HepG2 (cell line): ENCODE data around the gene MPG. TPM values are rescaled to one million over a fixed set of nuclear protein-coding genes. Genes with fewer than 3 reads are reported as not detected.
A peak's percentile ranks its signal among the peaks of the same experiment; 100 is the strongest.

Experiments used
- GABPA ChIP-seq, 2 experiments: IDR thresholded peaks; 2 replicates each; pipeline ENCODE4 v1.6.1; 2011 to 2016; ENCODE audit warnings: low read depth in 2 of 2, low read length in 1 of 2, missing biosample characterization in 1 of 2, missing genetic modification characterization in 1 of 2
- IKZF5 ChIP-seq: IDR thresholded peaks from 2 replicates; pipeline ENCODE4 v1.6.1; 2018; ENCODE audit warnings: missing genetic modification reagents, mild to moderate bottlenecking, missing compliant biosample characterization
- NPAS2 ChIP-seq: sonication (generic); formaldehyde crosslinking; IDR thresholded peaks from 2 replicates; pipeline ENCODE4 v1.8.0; 2022; ENCODE audit warnings: mild to moderate bottlenecking, missing genetic modification reagents, borderline replicate concordance
- NR3C1 ChIP-seq: sonication (generic); formaldehyde crosslinking; IDR thresholded peaks from 2 replicates; pipeline ENCODE4 v1.4.0; 2020; ENCODE audit warnings: missing genetic modification reagents
- POGK ChIP-seq: sonication (generic); formaldehyde crosslinking; conservative IDR thresholded peaks from 2 replicates; pipeline ENCODE4 v1.8.0; 2022; ENCODE audit warnings: mild to moderate bottlenecking, moderate library complexity, missing genetic modification reagents
- ZNF501 ChIP-seq: sonication (generic); formaldehyde crosslinking; IDR thresholded peaks from 2 replicates; pipeline ENCODE4 v1.5.1; 2020; ENCODE audit warnings: mild to moderate bottlenecking, moderate library complexity, missing genetic modification reagents
- ZNF644 ChIP-seq: IDR thresholded peaks from 2 replicates; pipeline ENCODE4 v1.6.1; 2016; ENCODE audit warnings: low read depth
- polyA plus RNA-seq, 8 experiments: library from polyadenylated mRNA; depleted of rRNA in 3 of 8; stranded (reverse) in 7 of 8; unstranded in 1 of 8; fragments of >200 nt; fragmentation: Illumina TruSeq in 4 of 8; extraction: Trizol in 4 of 8; gene quantifications; 2 replicates each; pipeline versions ENCODE4 v1.2.1 to v1.2.3, GENCODE V29; 2011 to 2016; ENCODE audit warnings: low read depth in 4 of 8, missing spikeins in 1 of 8, mixed read lengths in 1 of 8; ENCODE audit not compliant: insufficient read depth in 1 of 8
- total RNA-seq, 5 experiments: library from RNA; depleted of rRNA; stranded (reverse); fragments of >200 nt; fragmentation: Illumina TruSeq; extraction: Trizol; gene quantifications; 2 replicates each; pipeline ENCODE4 v1.2.3, GENCODE V29; 2016; ENCODE audit warnings: low read depth in 1 of 5
- TF ChIP-seq, protein P1 (sequence below): sonication (generic); formaldehyde crosslinking; IDR thresholded peaks from 2 replicates; pipeline ENCODE4 v1.4.0; 2020; ENCODE audit warnings: missing genetic modification reagents
- TF ChIP-seq, protein P2 (sequence below): sonication (generic); formaldehyde crosslinking; IDR thresholded peaks from 2 replicates; pipeline ENCODE4 v1.5.0; 2020; ENCODE audit warnings: mild to moderate bottlenecking, missing genetic modification reagents
- TF ChIP-seq, protein P3 (sequence below): sonication (generic); formaldehyde crosslinking; conservative IDR thresholded peaks from 2 replicates; pipeline ENCODE4 v1.8.0; 2022; ENCODE audit warnings: missing genetic modification reagents

The MPG gene
- total and polyA plus RNA-seq, 2 of the 13 experiments (the other 11 are each of a cell fraction or from before 2014, with no cell fraction given): 59.1 to 62.5 TPM

DNA sequence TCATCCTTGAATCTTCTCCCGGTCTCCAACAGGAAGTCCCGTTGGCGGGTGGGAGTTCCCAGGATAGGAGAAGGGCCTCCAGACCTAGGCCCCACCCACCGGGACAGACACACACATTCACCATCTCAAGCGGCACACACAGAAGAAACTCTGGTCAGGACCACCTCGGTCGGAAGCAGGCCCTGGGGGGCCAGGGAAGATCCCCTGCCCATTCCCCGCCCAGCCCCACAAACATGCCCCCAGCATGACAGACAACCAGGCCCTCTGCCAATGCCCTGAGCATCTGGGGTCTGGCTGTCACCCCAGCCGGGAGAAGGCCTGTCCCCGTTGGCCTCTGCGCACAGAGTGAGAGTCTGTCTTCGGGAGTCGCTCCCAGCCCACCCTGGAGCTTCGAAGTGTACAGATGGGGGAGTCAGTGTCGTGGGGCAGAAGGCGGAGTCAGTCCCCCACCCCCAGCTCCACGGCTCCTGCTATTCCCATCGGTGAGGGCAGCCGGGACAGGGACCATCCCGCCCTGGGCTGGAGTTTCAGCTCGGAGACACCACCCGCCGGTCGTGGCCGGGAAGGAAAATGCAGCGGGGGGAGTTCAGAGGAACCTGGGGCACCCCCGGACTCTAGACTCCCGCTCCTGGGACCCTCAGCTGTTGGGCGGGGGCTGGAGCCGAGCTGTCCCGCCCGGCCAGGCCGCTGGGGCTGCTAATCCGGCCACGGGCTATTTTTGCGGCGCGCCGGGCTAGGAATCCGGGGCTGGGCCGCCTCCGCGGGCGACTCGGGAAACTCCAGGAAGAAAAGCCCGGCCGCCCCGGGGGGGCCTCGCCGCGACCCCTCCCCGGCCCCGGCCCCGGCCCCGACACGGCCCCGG, 6.3 kb upstream of the MPG start (continued):
- TF ChIP-seq, protein P1, sequence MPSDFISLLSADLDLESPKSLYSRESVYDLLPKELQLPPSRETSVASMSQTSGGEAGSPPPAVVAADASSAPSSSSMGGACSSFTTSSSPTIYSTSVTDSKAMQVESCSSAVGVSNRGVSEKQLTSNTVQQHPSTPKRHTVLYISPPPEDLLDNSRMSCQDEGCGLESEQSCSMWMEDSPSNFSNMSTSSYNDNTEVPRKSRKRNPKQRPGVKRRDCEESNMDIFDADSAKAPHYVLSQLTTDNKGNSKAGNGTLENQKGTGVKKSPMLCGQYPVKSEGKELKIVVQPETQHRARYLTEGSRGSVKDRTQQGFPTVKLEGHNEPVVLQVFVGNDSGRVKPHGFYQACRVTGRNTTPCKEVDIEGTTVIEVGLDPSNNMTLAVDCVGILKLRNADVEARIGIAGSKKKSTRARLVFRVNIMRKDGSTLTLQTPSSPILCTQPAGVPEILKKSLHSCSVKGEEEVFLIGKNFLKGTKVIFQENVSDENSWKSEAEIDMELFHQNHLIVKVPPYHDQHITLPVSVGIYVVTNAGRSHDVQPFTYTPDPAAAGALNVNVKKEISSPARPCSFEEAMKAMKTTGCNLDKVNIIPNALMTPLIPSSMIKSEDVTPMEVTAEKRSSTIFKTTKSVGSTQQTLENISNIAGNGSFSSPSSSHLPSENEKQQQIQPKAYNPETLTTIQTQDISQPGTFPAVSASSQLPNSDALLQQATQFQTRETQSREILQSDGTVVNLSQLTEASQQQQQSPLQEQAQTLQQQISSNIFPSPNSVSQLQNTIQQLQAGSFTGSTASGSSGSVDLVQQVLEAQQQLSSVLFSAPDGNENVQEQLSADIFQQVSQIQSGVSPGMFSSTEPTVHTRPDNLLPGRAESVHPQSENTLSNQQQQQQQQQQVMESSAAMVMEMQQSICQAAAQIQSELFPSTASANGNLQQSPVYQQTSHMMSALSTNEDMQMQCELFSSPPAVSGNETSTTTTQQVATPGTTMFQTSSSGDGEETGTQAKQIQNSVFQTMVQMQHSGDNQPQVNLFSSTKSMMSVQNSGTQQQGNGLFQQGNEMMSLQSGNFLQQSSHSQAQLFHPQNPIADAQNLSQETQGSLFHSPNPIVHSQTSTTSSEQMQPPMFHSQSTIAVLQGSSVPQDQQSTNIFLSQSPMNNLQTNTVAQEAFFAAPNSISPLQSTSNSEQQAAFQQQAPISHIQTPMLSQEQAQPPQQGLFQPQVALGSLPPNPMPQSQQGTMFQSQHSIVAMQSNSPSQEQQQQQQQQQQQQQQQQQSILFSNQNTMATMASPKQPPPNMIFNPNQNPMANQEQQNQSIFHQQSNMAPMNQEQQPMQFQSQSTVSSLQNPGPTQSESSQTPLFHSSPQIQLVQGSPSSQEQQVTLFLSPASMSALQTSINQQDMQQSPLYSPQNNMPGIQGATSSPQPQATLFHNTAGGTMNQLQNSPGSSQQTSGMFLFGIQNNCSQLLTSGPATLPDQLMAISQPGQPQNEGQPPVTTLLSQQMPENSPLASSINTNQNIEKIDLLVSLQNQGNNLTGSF: no peak
- TF ChIP-seq, protein P2, sequence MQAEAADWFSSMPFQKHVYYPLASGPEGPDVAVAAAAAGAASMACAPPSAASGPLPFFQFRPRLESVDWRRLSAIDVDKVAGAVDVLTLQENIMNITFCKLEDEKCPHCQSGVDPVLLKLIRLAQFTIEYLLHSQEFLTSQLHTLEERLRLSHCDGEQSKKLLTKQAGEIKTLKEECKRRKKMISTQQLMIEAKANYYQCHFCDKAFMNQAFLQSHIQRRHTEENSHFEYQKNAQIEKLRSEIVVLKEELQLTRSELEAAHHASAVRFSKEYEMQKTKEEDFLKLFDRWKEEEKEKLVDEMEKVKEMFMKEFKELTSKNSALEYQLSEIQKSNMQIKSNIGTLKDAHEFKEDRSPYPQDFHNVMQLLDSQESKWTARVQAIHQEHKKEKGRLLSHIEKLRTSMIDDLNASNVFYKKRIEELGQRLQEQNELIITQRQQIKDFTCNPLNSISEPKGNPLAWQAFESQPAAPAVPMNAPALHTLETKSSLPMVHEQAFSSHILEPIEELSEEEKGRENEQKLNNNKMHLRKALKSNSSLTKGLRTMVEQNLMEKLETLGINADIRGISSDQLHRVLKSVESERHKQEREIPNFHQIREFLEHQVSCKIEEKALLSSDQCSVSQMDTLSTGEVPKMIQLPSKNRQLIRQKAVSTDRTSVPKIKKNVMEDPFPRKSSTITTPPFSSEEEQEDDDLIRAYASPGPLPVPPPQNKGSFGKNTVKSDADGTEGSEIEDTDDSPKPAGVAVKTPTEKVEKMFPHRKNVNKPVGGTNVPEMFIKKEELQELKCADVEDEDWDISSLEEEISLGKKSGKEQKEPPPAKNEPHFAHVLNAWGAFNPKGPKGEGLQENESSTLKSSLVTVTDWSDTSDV (CRISPR knock-in tag): no peak
- TF ChIP-seq ZNF644 (CRISPR knock-in tag) (no peak), NR3C1 (CRISPR knock-in tag) (no peak), GABPA (IDR thresholded peaks at IDR 0.05; ENCODE audit: low read depth, low read length) (no peak), GABPA (CRISPR knock-in tag; IDR thresholded peaks at IDR 0.05; ENCODE audit: low read depth) (peak; percentile 38; the same call in 1 of the 2 replicates), IKZF5 (CRISPR knock-in tag) (no peak), ZNF501 (CRISPR knock-in tag) (peak; percentile 41; the same call in 1 of the 2 replicates), NPAS2 (CRISPR knock-in tag) (no peak), POGK (CRISPR knock-in tag) (no peak)
- TF ChIP-seq, protein P3, sequence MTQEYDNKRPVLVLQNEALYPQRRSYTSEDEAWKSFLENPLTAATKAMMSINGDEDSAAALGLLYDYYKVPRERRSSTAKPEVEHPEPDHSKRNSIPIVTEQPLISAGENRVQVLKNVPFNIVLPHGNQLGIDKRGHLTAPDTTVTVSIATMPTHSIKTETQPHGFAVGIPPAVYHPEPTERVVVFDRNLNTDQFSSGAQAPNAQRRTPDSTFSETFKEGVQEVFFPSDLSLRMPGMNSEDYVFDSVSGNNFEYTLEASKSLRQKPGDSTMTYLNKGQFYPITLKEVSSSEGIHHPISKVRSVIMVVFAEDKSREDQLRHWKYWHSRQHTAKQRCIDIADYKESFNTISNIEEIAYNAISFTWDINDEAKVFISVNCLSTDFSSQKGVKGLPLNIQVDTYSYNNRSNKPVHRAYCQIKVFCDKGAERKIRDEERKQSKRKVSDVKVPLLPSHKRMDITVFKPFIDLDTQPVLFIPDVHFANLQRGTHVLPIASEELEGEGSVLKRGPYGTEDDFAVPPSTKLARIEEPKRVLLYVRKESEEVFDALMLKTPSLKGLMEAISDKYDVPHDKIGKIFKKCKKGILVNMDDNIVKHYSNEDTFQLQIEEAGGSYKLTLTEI (CRISPR knock-in tag): no peak
